ENCODE data around the gene LSAMP. TPM values are rescaled to one million over a fixed set of nuclear protein-coding genes. Genes with fewer than 3 reads are reported as not detected.
A peak's percentile ranks its signal among the peaks of the same experiment; 100 is the strongest.

Gene LSAMP
- total RNA-seq (2021), result 3.6 to 5.9 TPM (median 5.7 TPM) in 3 replicates
- percentile 48 among the genes with signal in this experiment for Bru-seq, nascent RNA
- long read RNA-seq, experiment 1, partial matches to known transcripts, result 23 of 36 reads
- long read RNA-seq, experiment 1, other reads (novel, unspliced or antisense), result 13 of 36 reads
- long read RNA-seq, experiment 2, partial matches to known transcripts, result 0 of 18 reads
- long read RNA-seq, experiment 2, other reads (novel, unspliced or antisense), result 18 of 18 reads
- long read RNA-seq, experiment 3, partial matches to known transcripts, result 0 of 3 reads
- long read RNA-seq, experiment 3, other reads (novel, unspliced or antisense), result 3 of 3 reads

DNA sequence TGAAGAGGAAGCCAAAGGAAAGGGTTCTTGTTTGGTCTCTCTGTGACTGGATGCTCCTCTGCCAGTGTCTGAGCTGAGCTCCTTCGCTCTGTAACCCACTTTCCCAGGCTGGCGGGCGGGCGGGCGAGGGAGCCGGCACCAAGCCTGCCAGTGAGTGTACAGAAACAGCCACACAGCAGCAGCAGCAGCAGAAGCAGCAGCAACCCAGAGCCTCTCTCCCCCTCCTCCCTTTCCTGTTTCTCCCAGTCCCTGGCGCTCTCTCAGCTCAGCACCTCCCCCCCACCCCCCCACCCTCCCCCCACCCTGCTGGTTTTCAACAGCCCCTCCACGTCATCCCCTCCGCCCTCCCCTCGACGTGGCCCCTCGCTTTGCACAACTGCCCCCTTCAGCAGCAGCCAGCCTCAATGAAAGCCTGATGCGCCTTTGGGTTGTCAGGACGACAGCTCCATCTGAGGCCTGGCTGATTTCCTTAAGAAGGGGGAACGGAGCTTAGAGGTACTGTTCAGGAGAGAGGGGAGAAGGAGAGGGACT is at the start of gene LSAMP:
Gene LSAMP, minus strand, starts transcription at position 177 of the 531 bp plus-strand sequence.
- peaks cover 49% of the 10 kb centered on the region for H3K4me1 Mint-ChIP-seq
- DNase-seq (ENCODE audit: low spot score) (peak; percentile 66), ATAC-seq (peak; percentile 88)
- POLR2A ChIA-PET, result interaction anchor here (0.6 to 0.7 kb wide), 3 partner anchors 20 to 427 kb away, joined by 3 read pairs; no protein-coding TSS in a partner anchor
- no peaks in the 10 kb centered on the region for H3K36me3 Mint-ChIP-seq
- CTCF ChIA-PET, result interaction anchor here (0.9 to 1.0 kb wide), 2 partner anchors 170 to 459 kb away, joined by 4 to 5 read pairs; no protein-coding TSS in a partner anchor
- peaks cover 22% of the 10 kb centered on the region for H3K27me3 Mint-ChIP-seq (ENCODE audit: low read depth)
- TF ChIP-seq, protein P1, sequence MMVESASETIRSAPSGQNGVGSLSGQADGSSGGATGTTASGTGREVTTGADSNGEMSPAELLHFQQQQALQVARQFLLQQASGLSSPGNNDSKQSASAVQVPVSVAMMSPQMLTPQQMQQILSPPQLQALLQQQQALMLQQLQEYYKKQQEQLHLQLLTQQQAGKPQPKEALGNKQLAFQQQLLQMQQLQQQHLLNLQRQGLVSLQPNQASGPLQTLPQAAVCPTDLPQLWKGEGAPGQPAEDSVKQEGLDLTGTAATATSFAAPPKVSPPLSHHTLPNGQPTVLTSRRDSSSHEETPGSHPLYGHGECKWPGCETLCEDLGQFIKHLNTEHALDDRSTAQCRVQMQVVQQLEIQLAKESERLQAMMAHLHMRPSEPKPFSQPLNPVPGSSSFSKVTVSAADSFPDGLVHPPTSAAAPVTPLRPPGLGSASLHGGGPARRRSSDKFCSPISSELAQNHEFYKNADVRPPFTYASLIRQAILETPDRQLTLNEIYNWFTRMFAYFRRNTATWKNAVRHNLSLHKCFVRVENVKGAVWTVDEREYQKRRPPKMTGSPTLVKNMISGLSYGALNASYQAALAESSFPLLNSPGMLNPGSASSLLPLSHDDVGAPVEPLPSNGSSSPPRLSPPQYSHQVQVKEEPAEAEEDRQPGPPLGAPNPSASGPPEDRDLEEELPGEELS (CRISPR knock-in tag; IDR thresholded peaks at IDR 0.05), result no peak
- TF ChIP-seq JUN (CRISPR knock-in tag; IDR thresholded peaks at IDR 0.05) (no peak), OVOL2 (CRISPR knock-in tag; IDR thresholded peaks at IDR 0.05; ENCODE audit: borderline replicate concordance) (no peak), FOXK1 (CRISPR knock-in tag; IDR thresholded peaks at IDR 0.05) (peak; percentile 32; the same call in 1 of the 2 replicates), ZNF317 (CRISPR knock-in tag; IDR thresholded peaks at IDR 0.05; ENCODE audit: borderline replicate concordance, low read depth) (no peak)
- no peaks in the 10 kb centered on the region for H3K9me3 Mint-ChIP-seq
- peak within 1 kb of the TSS; percentile 58 for H3K27ac Mint-ChIP-seq
- peak within 1 kb of the TSS; percentile 91 for H3K4me3 Mint-ChIP-seq

DNA sequence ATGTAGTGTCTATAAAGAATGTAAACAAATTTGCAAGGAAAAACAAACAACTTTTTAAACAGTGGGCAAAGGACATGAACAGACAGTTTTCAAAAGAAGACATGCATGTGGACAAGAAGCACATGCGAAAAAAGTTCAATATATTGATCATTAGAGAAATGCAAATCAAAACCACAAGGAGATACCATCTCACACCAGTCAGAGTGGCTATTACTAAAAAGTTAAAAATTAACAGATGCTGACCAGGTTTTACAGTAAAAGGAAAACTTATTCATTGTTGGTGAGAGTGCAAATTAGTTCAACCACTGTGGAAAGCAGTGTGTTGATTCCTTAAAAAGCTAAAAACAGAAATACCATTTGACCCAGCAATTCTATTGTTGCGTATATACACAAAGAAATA is 47.1 kb upstream of the LSAMP start:
- no peak overlapping the region for H3K27ac Mint-ChIP-seq
- POLR2A ChIA-PET, result no interaction called here
- DNase-seq (ENCODE audit: low spot score) (no peak), ATAC-seq (no peak)
- H3K9me3 Mint-ChIP-seq, result peaks cover under 1% of the 10 kb centered on the region; the same call in 1 of the 2 replicates
- H3K36me3 Mint-ChIP-seq, result no peaks in the 10 kb centered on the region
- CTCF ChIA-PET, result no interaction called here
- TF ChIP-seq, protein P2, sequence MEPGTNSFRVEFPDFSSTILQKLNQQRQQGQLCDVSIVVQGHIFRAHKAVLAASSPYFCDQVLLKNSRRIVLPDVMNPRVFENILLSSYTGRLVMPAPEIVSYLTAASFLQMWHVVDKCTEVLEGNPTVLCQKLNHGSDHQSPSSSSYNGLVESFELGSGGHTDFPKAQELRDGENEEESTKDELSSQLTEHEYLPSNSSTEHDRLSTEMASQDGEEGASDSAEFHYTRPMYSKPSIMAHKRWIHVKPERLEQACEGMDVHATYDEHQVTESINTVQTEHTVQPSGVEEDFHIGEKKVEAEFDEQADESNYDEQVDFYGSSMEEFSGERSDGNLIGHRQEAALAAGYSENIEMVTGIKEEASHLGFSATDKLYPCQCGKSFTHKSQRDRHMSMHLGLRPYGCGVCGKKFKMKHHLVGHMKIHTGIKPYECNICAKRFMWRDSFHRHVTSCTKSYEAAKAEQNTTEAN (CRISPR knock-in tag; IDR thresholded peaks at IDR 0.05), result no peak
- TF ChIP-seq, protein P3, sequence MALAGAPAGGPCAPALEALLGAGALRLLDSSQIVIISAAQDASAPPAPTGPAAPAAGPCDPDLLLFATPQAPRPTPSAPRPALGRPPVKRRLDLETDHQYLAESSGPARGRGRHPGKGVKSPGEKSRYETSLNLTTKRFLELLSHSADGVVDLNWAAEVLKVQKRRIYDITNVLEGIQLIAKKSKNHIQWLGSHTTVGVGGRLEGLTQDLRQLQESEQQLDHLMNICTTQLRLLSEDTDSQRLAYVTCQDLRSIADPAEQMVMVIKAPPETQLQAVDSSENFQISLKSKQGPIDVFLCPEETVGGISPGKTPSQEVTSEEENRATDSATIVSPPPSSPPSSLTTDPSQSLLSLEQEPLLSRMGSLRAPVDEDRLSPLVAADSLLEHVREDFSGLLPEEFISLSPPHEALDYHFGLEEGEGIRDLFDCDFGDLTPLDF (CRISPR knock-in tag; IDR thresholded peaks at IDR 0.05), result no peak
- TF ChIP-seq, protein P4, sequence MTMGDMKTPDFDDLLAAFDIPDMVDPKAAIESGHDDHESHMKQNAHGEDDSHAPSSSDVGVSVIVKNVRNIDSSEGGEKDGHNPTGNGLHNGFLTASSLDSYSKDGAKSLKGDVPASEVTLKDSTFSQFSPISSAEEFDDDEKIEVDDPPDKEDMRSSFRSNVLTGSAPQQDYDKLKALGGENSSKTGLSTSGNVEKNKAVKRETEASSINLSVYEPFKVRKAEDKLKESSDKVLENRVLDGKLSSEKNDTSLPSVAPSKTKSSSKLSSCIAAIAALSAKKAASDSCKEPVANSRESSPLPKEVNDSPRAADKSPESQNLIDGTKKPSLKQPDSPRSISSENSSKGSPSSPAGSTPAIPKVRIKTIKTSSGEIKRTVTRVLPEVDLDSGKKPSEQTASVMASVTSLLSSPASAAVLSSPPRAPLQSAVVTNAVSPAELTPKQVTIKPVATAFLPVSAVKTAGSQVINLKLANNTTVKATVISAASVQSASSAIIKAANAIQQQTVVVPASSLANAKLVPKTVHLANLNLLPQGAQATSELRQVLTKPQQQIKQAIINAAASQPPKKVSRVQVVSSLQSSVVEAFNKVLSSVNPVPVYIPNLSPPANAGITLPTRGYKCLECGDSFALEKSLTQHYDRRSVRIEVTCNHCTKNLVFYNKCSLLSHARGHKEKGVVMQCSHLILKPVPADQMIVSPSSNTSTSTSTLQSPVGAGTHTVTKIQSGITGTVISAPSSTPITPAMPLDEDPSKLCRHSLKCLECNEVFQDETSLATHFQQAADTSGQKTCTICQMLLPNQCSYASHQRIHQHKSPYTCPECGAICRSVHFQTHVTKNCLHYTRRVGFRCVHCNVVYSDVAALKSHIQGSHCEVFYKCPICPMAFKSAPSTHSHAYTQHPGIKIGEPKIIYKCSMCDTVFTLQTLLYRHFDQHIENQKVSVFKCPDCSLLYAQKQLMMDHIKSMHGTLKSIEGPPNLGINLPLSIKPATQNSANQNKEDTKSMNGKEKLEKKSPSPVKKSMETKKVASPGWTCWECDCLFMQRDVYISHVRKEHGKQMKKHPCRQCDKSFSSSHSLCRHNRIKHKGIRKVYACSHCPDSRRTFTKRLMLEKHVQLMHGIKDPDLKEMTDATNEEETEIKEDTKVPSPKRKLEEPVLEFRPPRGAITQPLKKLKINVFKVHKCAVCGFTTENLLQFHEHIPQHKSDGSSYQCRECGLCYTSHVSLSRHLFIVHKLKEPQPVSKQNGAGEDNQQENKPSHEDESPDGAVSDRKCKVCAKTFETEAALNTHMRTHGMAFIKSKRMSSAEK (CRISPR knock-in tag; IDR thresholded peaks at IDR 0.05; ENCODE audit: borderline replicate concordance), result no peak
- TF ChIP-seq PRRX2 (CRISPR knock-in tag; IDR thresholded peaks at IDR 0.05) (no peak), ZNF396 (CRISPR knock-in tag; IDR thresholded peaks at IDR 0.05; ENCODE audit: borderline replicate concordance) (no peak)
- TF ChIP-seq, protein P5, sequence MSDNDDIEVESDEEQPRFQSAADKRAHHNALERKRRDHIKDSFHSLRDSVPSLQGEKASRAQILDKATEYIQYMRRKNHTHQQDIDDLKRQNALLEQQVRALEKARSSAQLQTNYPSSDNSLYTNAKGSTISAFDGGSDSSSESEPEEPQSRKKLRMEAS (CRISPR knock-in tag; IDR thresholded peaks at IDR 0.05), result no peak
- H3K4me1 Mint-ChIP-seq, result peaks cover 6% of the 10 kb centered on the region; the same call in 1 of the 2 replicates
- no peak overlapping the region for H3K4me3 Mint-ChIP-seq
- H3K27me3 Mint-ChIP-seq (ENCODE audit: low read depth), result no peaks in the 10 kb centered on the region
